Right hindlimb (tissue), 1 donor: ENCODE data around the gene DCAF7.

ENCODE experiments used
- DNase-seq: peaks from one replicate; pipeline ENCODE4 v3.0.0-alpha.2; 2018

The DCAF7 gene

DNA sequence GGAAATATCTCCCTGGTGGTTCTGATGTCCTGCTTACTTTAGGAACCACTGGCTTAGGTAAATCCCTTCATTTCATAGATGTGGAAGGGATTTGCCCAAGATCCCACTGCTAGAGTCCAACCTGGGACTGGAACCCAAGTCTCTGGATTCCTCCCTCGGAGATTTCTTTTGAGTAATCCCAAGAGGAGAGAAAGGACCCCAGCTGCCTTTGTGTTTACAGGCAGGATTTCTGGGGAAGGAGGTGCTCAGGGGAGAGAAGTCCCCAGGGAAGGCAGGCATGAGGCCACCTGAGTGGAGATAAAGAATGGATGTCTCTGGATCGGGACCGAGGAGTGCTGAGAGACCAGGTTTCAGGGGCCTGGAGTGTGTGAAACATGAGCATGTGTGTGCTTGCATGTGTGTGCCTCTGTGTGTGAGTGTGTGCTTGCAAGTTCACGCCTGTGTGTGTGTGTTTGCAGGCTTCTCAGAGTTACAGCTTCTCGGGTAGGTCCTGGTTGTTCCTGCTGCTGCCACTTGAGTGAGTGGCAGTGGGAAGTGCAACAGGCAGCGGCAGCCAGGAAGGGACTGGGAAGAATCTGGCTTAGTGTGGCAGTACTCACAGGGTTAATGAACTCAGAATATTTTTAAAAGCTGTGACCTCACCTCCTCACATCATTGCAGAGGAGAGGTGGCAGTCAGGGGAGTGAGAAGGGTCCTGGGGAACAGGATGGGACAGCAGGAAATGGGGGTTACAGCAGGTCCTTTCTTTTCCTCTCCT is 24.9 kb upstream of the DCAF7 start:
- DNase-seq = no peak

DNA sequence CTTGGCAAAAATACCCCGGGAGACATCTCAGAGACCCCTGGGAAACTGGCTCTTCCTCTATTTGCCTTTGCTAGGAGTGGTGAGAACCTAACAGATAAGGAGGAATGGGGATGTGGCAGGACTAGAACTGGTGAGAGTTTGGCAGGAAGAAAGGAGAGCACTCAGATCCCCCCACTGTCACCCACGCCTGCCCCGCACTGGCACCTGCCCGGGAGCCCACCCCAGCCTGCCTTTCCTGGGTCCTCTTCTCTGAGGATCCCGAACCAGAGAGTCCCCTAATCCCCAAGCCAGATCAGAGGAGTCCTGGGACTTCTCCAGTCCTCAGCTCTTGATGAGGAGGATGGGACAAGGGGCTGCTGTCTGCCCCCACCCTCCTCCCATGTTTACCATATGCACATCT is 23.4 kb upstream of the DCAF7 start:
- DNase-seq = no peak

DNA sequence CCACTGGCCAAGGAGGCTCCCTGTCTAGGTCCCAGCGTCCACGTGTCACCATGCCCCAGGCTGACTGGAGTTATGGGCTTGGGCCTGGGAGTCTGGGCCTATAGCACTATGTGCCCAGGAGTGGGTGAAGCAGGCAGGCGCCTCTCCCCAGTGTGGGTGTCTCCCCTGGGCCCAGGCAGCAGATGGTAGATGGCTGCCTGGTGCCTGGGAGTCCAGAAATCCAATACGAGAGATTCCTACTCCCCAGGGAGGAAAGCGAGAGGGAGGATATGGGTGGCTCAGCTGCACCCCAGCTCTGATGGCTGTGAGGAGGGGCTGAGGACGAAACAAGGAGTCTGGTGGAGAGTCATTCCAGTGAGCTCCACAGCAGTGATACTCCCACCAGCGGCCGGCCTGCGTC is 22.1 kb upstream of the DCAF7 start:
- no peak for DNase-seq

DNA sequence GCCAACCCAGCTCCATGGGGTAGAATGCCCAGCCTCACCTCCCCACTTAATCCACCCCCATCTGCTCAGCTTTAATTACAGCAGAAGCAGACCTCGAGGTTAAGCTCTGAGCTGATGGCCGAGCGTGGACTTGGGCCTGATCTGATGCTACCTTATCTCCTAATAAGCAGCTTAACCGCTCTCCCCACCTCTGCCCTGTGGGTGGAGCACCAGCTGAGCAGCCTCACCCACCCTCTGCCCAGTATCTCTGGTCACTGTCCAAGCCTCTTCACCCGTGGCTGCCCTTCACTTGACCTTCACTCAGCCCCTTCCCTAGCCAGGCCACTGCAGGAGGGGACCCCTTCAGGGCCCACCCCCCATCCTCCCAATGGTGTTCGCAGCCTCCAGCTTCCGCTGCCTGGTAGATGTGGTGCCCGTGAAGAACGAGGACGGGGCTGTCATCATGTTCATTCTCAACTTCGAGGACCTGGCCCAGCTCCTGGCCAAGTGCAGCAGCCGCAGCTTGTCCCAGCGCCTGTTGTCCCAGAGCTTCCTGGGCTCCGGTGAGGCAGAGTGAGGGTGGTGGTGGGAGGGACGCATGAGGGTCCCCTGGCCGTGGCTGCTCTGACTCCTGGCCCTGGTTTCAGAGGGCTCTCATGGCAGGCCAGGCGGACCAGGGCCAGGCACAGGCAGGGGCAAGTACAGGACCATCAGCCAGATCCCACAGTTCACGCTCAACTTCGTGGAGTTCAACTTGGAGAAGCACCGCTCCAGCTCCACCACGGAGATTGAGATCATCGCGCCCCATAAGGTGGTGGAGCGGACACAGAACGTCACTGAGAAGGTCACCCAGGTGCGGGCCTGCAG is 20.3 kb upstream of the DCAF7 start:
- DNase-seq = no peak

DNA sequence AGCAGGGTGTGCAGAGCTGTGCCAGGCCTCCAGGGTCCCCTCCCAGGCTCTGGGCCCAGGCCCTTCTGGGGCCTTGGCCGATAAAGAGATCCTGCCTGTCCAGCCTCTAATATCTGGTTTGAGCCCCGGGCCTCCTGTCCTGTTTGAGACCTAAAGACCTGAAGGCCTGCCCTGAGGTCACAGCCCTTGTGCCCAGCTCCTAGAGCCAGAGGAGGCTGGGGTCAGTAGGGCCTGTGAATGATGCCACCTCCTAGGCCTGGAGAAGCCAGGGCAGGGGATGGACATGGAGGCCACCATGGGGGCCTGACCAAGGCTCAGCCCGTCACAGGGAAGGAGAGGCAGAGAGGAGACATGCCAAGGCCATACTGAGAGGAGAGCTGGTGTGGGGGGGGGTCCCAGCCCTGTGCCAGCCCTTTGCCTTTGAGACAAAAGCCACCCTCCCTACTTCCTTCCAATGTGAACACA is 19.7 kb upstream of the DCAF7 start:
- DNase-seq = no peak

DNA sequence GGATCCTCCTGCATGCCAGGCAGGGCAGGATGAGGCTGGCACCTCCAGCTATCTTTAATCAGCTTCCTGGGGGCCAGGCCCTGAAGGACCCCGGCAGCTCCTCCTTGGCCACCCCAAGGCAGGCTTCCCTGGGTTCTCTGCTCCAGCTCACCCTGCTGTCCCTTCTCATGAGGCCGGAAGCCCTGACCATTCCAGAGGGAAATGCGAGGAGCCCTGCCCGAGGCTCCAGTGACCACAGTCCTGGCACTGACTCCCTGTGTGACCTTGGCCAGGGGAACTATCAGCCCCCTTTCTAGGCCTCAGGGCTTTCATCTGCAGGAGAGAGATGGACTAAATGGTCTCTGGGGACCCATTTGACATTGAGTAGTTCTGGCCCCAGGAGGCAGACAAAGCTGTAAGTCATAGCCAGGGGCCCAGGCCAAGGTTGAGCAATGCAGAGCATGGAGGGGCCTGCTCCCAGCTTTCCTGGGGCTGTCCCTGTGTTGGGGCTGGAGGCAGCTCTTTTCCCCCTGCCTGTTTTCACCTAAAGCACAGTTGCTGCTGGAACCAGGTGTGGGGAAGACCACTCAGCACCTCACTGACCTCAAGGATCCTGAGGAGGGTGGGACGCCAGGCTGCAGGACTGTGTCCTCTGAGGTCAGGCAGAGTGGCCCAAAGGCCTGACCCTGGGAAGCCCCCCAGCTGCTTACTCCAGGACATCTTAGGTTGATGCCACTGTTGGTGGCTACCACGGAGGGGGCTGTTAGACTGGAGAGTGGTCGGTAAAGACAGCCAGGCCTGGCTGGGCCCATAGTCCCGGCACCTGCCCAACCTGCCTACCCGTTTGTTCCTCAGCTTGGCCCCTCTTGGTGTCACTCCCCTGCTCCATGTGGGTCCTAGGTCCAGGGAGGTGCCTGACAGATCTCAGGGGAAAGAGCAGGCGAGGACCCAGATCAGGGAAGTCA is 19.0 kb upstream of the DCAF7 start:
- DNase-seq = no peak

DNA sequence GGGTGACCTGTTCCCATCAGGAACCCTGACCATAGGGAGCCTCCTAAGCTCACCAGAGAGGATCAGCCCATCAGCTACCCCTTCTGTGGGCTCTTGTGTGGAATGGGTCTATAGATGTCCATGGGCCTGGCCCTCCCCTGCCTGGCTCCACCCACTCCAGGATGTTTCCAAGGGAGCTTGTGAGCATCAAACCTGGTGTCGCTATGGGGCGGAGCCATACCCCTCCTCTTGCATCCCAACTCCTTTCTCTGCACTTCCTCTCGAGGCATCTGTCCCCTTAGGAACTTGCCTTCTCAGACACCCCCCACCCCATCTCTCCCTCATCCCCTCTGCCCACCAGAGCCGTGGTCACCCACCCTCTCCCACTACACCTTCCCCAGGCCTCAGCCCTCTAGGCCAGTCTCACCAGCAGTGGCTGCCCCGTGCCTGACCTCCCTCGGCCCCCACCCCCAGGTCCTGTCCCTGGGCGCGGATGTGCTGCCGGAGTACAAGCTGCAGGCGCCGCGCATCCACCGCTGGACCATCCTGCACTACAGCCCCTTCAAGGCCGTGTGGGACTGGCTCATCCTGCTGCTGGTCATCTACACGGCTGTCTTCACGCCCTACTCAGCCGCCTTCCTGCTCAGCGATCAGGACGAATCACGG is 16.7 kb upstream of the DCAF7 start:
- DNase-seq = no peak

DNA sequence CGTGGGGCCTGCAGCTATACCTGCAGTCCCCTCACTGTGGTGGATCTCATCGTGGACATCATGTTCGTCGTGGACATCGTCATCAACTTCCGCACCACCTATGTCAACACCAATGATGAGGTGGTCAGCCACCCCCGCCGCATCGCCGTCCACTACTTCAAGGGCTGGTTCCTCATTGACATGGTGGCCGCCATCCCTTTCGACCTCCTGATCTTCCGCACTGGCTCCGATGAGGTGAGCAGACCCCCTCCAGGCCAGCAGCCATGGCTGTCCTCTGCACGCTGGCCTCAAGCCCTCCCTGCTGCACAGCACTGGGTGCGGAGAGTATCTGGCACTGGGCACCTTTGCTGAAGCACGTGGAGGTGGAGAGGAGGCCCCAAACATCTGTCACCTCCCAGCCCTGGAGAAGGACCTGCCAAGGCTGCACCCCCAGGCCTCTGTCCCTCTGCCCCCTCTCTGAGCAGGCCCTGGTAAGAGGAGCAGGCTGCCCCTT is 16.2 kb upstream of the DCAF7 start:
- no peak for DNase-seq

DNA sequence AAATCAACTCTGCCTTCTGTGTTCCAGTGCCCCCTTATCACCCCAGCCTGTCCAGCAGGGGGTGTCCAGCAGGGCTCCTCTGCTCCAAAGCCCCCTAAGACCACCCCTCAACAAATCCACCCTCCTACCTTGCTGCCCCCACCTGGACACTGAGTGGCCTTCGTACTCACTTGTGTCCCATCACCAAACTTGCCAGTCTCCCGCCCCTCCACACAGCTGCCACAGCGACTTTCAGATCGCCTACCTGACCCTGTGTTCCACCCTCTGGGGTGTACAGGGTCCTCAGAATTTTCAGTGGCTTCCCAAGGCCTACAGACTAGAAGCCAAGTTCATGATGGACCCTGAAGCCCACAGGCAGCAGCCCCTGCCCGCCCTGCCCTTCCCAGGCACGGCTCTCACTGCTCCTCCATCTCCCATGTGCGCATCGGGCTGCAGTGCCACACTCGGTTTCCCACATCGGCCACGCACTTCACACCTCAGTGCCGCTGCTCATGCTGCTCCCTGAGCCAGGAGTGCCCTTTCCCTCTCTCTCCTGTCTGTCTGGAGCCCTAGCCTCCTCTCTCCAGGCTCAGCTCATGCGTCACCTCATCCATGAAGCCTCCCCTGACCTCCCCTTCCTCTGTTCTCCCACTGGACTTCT is 15.3 kb upstream of the DCAF7 start:
- no peak for DNase-seq

DNA sequence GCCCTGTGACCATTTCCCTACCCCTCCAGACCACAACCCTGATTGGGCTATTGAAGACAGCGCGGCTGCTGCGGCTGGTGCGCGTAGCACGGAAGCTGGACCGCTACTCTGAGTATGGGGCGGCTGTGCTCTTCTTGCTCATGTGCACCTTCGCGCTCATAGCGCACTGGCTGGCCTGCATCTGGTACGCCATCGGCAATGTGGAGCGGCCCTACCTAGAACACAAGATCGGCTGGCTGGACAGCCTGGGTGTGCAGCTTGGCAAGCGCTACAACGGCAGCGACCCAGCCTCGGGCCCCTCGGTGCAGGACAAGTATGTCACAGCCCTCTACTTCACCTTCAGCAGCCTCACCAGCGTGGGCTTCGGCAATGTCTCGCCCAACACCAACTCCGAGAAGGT is 14.6 kb upstream of the DCAF7 start:
- DNase-seq = no peak

DNA sequence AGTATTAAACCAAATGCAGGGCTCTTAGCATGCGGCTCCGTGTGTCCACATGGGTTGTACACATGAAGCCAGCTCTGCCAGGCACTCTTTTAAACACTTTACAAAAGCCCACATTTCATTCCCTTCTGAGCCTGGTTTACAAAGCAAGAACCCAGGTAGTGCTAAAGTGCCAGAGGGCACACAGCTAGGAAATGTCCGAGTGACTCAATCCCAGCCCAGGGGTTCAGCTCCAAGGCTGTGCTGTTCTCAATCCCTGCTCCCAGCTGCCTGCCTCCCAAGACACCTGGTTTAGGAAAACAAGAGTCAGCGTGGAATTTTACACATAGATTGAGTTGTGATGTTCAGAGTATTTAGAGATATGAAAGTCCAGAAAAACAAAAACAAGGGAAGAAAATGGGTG is 13.3 kb upstream of the DCAF7 start:
- no peak for DNase-seq

DNA sequence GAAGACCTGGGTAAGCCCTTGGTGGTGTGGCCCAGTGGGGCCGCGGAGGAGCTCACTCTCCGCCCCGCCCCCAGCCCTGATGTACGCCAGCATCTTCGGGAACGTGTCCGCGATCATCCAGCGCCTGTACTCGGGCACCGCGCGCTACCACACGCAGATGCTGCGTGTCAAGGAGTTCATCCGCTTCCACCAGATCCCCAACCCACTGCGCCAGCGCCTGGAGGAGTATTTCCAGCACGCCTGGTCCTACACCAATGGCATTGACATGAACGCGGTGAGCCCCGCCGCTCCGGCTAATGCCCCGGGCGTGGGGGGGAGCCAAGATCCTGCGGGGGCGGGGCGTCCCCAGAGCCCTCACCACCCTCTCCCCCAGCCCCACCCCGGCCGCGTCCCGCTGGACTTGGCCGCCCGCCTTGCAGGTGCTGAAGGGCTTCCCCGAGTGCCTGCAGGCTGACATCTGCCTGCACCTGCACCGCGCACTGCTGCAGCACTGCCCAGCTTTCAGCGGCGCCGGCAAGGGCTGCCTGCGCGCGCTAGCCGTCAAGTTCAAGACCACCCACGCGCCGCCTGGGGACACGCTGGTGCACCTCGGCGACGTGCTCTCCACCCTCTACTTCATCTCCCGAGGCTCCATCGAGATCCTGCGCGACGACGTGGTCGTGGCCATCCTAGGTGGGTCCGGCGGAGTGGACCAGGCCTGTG is 12.1 kb upstream of the DCAF7 start:
- no peak for DNase-seq

DNA sequence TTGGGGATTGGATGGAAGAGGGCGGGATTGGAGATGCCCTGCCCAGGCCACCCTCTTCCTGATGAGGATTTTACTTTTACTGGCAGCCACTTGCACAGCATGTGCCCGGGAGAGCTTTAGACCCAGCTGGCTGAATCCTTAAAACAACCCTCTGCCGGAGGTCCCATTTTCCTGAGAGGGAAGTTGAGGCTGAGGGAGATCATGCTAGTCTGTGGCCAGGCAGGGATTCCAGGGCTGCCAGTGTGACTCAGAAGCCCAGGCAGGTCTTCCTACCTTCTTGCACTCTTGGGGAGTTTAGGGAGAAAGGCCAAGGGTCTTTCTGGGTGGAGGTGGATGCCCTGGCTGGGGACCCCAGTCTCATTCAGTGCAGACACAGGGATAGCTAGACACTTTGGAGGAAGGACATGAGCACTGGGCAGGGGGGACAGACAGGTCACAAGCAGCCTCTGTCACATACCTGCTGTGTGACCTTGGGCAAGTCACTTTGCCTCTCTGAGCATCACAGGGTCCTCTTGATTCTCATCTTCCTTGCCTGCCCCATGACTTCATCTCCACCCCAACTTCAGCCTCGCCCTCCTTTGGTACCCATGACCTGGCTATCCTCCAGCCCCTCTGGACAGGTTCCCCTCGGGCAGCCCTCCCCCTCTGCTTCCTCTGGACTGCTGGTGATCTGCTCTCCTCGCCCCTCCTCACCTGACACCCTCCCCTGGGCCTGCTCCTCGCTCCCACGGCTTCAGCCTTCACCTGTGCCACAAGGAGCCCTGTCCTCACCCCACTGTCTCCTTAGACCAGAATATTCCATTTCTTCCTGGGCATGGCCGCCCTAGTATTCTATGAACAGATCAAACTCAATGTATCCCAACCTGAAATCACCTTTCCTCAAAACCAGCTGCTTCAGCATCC is 11.3 kb upstream of the DCAF7 start:
- DNase-seq = no peak

DNA sequence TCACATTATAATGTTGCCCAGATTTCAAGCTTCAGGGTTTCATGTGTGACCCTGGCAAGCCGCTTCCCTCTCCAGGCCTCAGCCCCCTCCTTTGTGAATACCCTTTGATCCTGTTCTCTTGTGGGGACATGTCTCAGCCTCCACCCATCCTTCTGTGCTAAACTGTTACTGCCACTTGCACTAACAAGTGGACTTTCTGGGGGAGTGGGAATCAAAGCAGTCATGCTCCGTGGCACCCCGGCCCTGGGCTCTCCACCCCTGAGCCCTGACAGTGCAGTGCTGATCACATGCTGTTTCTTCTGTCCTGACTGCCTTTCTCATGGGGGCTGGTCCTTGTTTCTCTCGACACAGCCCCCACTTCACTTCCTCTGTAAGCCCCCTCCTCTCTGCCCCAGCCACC is 9.7 kb upstream of the DCAF7 start:
- no peak for DNase-seq

DNA sequence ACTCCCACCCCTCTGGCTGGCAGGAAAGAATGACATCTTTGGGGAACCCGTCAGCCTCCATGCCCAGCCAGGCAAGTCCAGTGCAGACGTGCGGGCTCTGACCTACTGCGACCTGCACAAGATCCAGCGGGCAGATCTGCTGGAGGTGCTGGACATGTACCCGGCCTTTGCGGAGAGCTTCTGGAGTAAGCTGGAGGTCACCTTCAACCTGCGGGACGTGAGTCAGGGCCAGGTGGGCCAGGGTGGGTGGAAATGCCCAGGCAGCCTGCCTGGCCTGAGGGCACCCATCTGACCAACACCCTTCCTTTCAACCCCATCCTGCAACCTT is 8.1 kb upstream of the DCAF7 start:
- no peak for DNase-seq

DNA sequence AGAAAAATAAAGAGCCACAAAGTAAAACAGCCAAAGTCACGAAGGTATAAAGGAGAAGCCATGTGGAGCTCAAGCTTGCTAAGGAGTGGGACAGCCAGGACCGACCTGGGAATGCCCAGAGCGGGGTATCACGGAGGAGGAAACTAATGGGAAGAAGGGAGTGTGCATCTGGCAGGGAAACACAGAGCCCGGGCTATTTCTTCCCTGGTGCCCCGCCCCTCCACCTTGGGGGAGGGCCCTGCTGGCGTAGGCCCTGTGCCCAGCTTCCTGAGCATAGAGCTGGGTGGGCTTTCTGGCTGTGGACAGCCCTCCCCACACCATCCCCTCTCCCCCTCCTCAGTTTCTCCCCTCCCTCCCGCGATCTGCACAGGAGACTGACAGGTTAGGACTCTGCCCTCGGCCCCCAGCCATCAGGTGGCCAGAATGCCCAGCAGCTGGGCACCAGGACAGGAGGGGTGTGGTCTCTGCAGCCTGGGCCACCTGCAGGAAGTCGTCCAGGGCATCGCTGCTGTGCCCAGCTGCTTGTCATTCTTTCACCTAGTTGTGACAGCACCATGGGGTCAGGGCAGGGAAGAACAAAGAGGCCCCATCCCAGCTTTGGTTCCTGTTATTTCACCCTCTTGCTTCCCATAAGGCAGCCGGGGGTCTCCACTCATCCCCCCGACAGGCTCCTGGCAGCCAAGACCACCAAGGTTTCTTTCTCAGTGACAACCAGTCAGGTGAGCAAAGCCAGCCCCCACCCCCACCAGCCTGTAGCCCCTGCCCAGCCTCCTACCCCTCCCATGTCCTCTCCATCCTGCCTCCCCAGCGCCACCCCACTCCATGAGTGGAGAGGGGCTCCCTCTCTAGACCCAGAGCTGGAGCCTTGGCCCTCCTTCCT is 7.1 kb upstream of the DCAF7 start:
- DNase-seq = no peak

DNA sequence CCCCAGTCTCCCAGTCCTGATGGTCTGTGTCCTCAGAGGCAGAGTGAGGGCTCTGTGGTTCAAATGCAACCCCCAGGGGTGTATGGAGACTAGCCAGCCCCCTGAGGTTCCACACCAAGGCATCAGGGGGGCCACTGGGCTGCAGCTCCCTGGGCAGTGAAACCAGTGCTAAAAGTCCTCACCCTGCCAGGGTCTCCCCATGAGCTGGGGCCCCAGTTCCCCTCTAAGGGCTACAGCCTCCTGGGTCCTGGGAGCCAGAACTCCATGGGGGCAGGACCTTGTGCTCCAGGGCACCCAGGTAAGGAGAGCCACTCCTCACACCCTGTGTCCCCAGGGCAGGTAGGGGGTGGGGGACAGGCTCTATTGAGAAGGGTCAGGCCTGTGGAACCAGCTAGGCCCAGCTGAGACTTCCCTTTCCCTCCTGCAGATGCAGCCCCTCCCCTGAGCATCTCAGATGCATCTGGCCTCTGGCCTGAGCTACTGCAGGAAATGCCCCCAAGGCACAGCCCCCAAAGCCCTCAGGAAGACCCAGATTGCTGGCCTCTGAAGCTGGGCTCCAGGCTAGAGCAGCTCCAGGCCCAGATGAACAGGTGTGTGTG is 6.4 kb upstream of the DCAF7 start:
- DNase-seq = no peak

DNA sequence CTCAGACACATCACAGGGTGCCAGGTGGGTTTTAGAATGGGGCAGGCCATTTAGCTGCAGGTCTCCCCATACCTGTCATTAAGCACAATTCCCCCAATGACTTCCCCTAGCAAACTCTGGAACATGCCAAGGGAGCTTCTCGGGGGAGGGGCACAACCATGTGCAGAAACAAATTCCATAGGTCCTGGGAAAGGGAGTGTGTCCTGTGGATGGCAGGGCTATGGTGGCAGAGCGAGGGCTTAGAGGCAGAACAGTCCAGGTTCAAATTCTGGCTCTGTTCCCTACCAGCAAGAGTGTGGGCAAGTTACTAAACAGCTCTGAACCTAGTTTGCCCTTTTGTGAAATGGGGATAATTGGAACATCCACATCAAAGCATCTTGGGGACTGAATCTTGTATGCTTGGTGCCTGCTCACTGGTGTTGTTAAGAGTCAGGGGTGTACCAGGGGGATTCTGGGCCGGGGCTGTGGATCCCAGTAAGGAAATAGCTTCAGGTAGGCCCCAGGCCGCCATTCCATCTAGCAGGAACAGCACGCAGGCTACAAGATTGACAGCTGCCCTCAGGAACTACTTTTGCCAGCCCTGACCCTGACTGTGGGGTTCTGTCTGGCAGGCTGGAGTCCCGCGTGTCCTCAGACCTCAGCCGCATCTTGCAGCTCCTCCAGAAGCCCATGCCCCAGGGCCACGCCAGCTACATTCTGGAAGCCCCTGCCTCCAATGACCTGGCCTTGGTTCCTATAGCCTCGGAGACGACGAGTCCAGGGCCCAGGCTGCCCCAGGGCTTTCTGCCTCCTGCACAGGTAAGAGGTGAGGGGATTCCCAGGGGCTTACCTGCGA is 5.6 kb upstream of the DCAF7 start:
- DNase-seq = no peak
